ENCODE measurements around the gene TRPV4.

DNA sequence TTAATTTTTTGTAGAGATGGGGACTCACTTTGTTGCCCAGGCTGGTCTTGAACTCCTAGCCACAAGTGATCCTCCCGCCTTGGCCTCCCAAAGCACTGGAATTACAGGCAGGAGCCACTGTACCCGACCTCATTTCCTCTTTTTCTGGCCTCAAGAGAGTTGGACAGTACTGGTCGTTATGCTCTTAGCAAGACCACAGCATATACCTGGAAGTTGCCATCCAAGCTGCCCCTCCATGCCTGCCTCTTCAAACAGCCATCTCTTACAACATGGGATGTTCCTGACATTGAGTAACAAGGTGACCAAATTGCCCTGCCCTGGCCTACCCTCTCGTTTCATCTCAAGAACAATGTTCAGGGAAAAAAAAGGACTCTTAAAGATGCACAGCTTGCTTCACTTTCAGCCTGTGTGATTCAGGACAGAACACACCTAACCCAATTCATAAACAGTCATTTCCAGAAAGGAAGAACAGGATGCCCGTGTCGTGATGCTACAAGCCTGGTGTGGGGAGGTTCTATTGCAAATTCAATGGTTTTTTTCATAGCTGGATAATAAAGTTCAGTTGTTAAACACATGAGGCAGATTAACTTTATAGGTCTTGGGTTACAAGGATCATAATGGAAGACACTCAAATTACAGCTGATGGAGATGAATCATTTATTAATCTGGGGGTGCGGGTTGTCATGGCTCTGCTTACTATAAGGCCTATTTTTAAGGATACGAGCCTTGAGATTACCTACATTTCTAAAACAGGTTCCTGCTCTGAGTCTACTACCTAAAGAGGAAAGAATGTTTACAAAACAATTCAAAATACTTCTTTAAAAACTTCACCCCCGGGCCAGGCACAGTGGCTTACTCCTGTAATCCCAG, 35.2 kb upstream of the TRPV4 start:
- TF ChIP-seq, protein P1, sequence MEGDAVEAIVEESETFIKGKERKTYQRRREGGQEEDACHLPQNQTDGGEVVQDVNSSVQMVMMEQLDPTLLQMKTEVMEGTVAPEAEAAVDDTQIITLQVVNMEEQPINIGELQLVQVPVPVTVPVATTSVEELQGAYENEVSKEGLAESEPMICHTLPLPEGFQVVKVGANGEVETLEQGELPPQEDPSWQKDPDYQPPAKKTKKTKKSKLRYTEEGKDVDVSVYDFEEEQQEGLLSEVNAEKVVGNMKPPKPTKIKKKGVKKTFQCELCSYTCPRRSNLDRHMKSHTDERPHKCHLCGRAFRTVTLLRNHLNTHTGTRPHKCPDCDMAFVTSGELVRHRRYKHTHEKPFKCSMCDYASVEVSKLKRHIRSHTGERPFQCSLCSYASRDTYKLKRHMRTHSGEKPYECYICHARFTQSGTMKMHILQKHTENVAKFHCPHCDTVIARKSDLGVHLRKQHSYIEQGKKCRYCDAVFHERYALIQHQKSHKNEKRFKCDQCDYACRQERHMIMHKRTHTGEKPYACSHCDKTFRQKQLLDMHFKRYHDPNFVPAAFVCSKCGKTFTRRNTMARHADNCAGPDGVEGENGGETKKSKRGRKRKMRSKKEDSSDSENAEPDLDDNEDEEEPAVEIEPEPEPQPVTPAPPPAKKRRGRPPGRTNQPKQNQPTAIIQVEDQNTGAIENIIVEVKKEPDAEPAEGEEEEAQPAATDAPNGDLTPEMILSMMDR (IDR thresholded peaks at IDR 0.05): no peak
- no peak for TF ChIP-seq POLR2A (IDR thresholded peaks at IDR 0.05)
